DND-41 (cell line): ENCODE results near the gene ZDHHC14.

Experiments used
- CTCF ChIP-seq: IDR thresholded peaks from 2 replicates; pipeline ENCODE4 v1.5.1; 2012; ENCODE audit warnings: borderline replicate concordance, low read length, moderate library complexity, mild to moderate bottlenecking; ENCODE audit not compliant: poor library complexity, severe bottlenecking; ENCODE audit errors: extremely low read depth
- EZH2 ChIP-seq: IDR thresholded peaks from 3 replicates; pipeline ENCODE4 v1.6.1; 2012; ENCODE audit warnings: borderline replicate concordance, low read depth, mild to moderate bottlenecking, moderate library complexity, low read length, inconsistent platforms; ENCODE audit not compliant: severe bottlenecking

- TF ChIP-seq CTCF = no peak
- TF ChIP-seq EZH2 = no peak
These were observed 43.2 kb upstream of the ZDHHC14 start for GRCh38 chr6:157337751-157338150.
